H9 (cell line): ENCODE measurements around the gene SERPINH1. TPM values are rescaled to one million over a fixed set of nuclear protein-coding genes. Genes with fewer than 3 reads are reported as not detected.

ENCODE experiments used
- DNase-seq: peaks from one replicate; pipeline ENCODE4 v3.0.0-alpha.2; 2017
- H2AFZ ChIP-seq: one replicate; pipeline ENCODE4 v1.6.1; 2013; ENCODE audit warnings: mild to moderate bottlenecking, low read length, control low read depth, moderate library complexity
- H2AK5ac ChIP-seq: 2 replicates; pipeline ENCODE4 v1.6.1; 2013; ENCODE audit warnings: low read length, control low read depth, mixed read lengths; ENCODE audit not compliant: insufficient read length
- H2BK120ac ChIP-seq: one replicate; pipeline ENCODE4 v1.6.1; 2013; ENCODE audit warnings: low read depth, mild to moderate bottlenecking, low read length, control low read depth, inconsistent platforms; ENCODE audit not compliant: poor library complexity, severe bottlenecking
- H2BK12ac ChIP-seq: 2 replicates; pipeline ENCODE4 v1.6.1; 2013; ENCODE audit warnings: low read length, control low read depth, mixed read lengths, low read depth; ENCODE audit not compliant: insufficient read length
- H2BK15ac ChIP-seq: 2 replicates; pipeline ENCODE4 v1.6.1; 2013; ENCODE audit warnings: low read depth, low read length, control low read depth
- H2BK20ac ChIP-seq: one replicate; pipeline ENCODE4 v1.6.1; 2013; ENCODE audit warnings: low read depth, mild to moderate bottlenecking, low read length, control low read depth, inconsistent platforms; ENCODE audit not compliant: poor library complexity, severe bottlenecking
- H2BK5ac ChIP-seq: 2 replicates; pipeline ENCODE4 v1.6.1; 2013; ENCODE audit warnings: low read length, control low read depth, mixed read lengths; ENCODE audit not compliant: insufficient read length
- H3K14ac ChIP-seq: 2 replicates; pipeline ENCODE4 v1.6.1; 2013; ENCODE audit warnings: low read length, control low read depth; ENCODE audit not compliant: insufficient read depth
- H3K18ac ChIP-seq: 2 replicates; pipeline ENCODE4 v1.6.1; 2013; ENCODE audit warnings: low read depth, mild to moderate bottlenecking, mixed read lengths, low read length, control low read depth; ENCODE audit not compliant: insufficient read length
- H3K23ac ChIP-seq: 2 replicates; pipeline ENCODE4 v1.6.1; 2013; ENCODE audit warnings: low read length, control low read depth, mixed read lengths, low read depth; ENCODE audit not compliant: insufficient read length
- H3K23me2 ChIP-seq: 2 replicates; pipeline ENCODE4 v1.6.1; 2013; ENCODE audit warnings: low read depth, mild to moderate bottlenecking, mixed read lengths, low read length, control low read depth; ENCODE audit not compliant: insufficient read length, poor library complexity, severe bottlenecking
- H3K27ac ChIP-seq: 2 replicates; pipeline ENCODE4 v1.5.1; 2013; ENCODE audit warnings: low read length, control low read depth, mixed read lengths, low read depth; ENCODE audit not compliant: insufficient read length
- H3K27me3 ChIP-seq: 2 replicates; pipeline ENCODE4 v1.6.1; 2013; ENCODE audit warnings: low read length, control low read depth, inconsistent platforms; ENCODE audit not compliant: insufficient read depth
- H3K4ac ChIP-seq: 2 replicates; pipeline ENCODE4 v1.6.1; 2013; ENCODE audit warnings: low read depth, mild to moderate bottlenecking, control low read depth, inconsistent platforms, low read length, moderate library complexity
- H3K4me1 ChIP-seq: 2 replicates; pipeline ENCODE4 v1.6.1; 2013; ENCODE audit warnings: low read length, control low read depth, inconsistent platforms; ENCODE audit not compliant: insufficient read depth
- H3K4me2 ChIP-seq: 2 replicates; pipeline ENCODE4 v1.6.1; 2013; ENCODE audit warnings: low read length, control low read depth, mixed read lengths; ENCODE audit not compliant: insufficient read length, insufficient read depth
- H3K56ac ChIP-seq: 2 replicates; pipeline ENCODE4 v1.6.1; 2013; ENCODE audit warnings: low read depth, mild to moderate bottlenecking, mixed read lengths, low read length, control low read depth; ENCODE audit not compliant: insufficient read length
- H3K79me1 ChIP-seq: 2 replicates; pipeline ENCODE4 v1.6.1; 2013; ENCODE audit warnings: low read depth, mild to moderate bottlenecking, moderate library complexity, low read length, control low read depth, inconsistent platforms; ENCODE audit not compliant: insufficient read depth, poor library complexity, severe bottlenecking
- H3K79me2 ChIP-seq: 2 replicates; pipeline ENCODE4 v1.6.1; 2013; ENCODE audit warnings: low read length, control low read depth, inconsistent platforms; ENCODE audit not compliant: insufficient read depth
- H3K9ac ChIP-seq: 2 replicates; pipeline ENCODE4 v1.6.1; 2013; ENCODE audit warnings: low read length, control low read depth, mixed read lengths; ENCODE audit not compliant: insufficient read length; ENCODE audit errors: extremely low read depth
- H3K9me3 ChIP-seq: one replicate; pipeline ENCODE4 v1.6.1; 2013; ENCODE audit warnings: low read depth, low read length, inconsistent platforms; ENCODE audit not compliant: control insufficient read depth
- H3T11ph ChIP-seq: one replicate; pipeline ENCODE4 v1.6.1; 2013; ENCODE audit warnings: mild to moderate bottlenecking, low read length, control low read depth, inconsistent platforms
- H4K20me1 ChIP-seq: one replicate; pipeline ENCODE4 v1.6.1; 2013; ENCODE audit not compliant: control insufficient read depth, insufficient read length, insufficient read depth
- H4K5ac ChIP-seq: 2 replicates; pipeline ENCODE4 v1.6.1; 2013; ENCODE audit warnings: low read depth, mild to moderate bottlenecking, mixed read lengths, low read length, control low read depth; ENCODE audit not compliant: insufficient read length
- H4K8ac ChIP-seq: replicated peaks from 2 replicates; pipeline ENCODE4 v1.6.1; 2013; ENCODE audit warnings: low read length, control low read depth, mixed read lengths, low read depth; ENCODE audit not compliant: insufficient read length
- H4K91ac ChIP-seq: 2 replicates; pipeline ENCODE4 v1.6.1; 2013; ENCODE audit warnings: low read depth, mild to moderate bottlenecking, moderate library complexity, mixed read lengths, low read length, control low read depth; ENCODE audit not compliant: insufficient read length
- H3K27ac Mint-ChIP-seq, 3 experiments: 2 replicates in 2 of 3; 3 replicates in 1 of 3; pipeline ENCODE4 v1.8.0; 2020 to 2021; ENCODE audit warnings: mixed read lengths in 3 of 3, mild to moderate bottlenecking in 1 of 3, moderate library complexity in 1 of 3
- H3K27me3 Mint-ChIP-seq: 2 replicates; pipeline ENCODE4 v1.8.0; 2021; ENCODE audit warnings: low read depth, mild to moderate bottlenecking, moderate library complexity, mixed read lengths
- H3K36me3 Mint-ChIP-seq, 3 experiments: 2 replicates in 2 of 3; 3 replicates in 1 of 3; pipeline ENCODE4 v1.8.0; 2020 to 2021; ENCODE audit warnings: low read depth in 3 of 3, mixed read lengths in 3 of 3; ENCODE audit not compliant: insufficient read depth in 1 of 3
- H3K4me1 Mint-ChIP-seq, 2 experiments: 2 replicates each; pipeline ENCODE4 v1.8.0; 2020; ENCODE audit warnings: mixed read lengths in 2 of 2
- H3K4me3 Mint-ChIP-seq, 2 experiments: 2 replicates in 1 of 2; 3 replicates in 1 of 2; pipeline ENCODE4 v1.8.0; 2020 to 2021; ENCODE audit warnings: mild to moderate bottlenecking in 2 of 2, mixed read lengths in 2 of 2, moderate library complexity in 1 of 2
- H3K9me3 Mint-ChIP-seq, 2 experiments: 2 replicates in 1 of 2; 3 replicates in 1 of 2; pipeline ENCODE4 v1.8.0; 2020; ENCODE audit warnings: mild to moderate bottlenecking in 2 of 2, mixed read lengths in 2 of 2, moderate library complexity in 1 of 2
- CTCF ChIP-seq: fragments of 200-600 bp; sonication (generic); conservative IDR thresholded peaks from 3 replicates; pipeline ENCODE4 v1.8.0; 2021; ENCODE audit warnings: antibody characterized with exemption, mild to moderate bottlenecking
- WGBS: extraction: QIAGEN DNeasy Blood & Tissue Kit; methylation state at CpG from one replicate; pipeline ENCODE4 v1.1.7; 2013; ENCODE audit warnings: missing lambda C conversion rate, low lambda C conversion rate, mixed read lengths; ENCODE audit not compliant: insufficient read length; ENCODE audit errors: extremely low coverage; 5-methylcytosine and 5-hydroxymethylcytosine counted together
- total RNA-seq: library from RNA; stranded (reverse); gene quantifications from 2 replicates; pipeline ENCODE4 v1.2.1, GENCODE V29; 2021

Gene SERPINH1
- total RNA-seq, 1 experiment from 2014 or later: 253 TPM

GRCh38 chr11:75601494-75601893 is 39.4 kb downstream of the SERPINH1 start:
- Histone ChIP-seq H3K27ac (no peak overlapping the region), H3K23me2 (no peaks in the 10 kb centered on the region), H2AFZ (no peak overlapping the region), H4K91ac (no peak overlapping the region), H3T11ph (no peak overlapping the region), H2BK15ac (no peak overlapping the region), H3K14ac (no peak overlapping the region; the same call in 1 of the 2 replicates), H3K56ac (no peak overlapping the region), H3K18ac (no peak overlapping the region), H4K8ac (no peak overlapping the region), H3K9ac (no peak overlapping the region), H2BK12ac (no peak overlapping the region), H2AK5ac (no peak overlapping the region), H3K27me3 (no peaks in the 10 kb centered on the region), H3K9me3 (no peaks in the 10 kb centered on the region), H2BK120ac (no peak overlapping the region), H4K20me1 (no peaks in the 10 kb centered on the region), H3K4me1 (peaks cover 2% of the 10 kb centered on the region; the same call in 1 of the 2 replicates), H3K4ac (no peak overlapping the region), H3K79me2 (no peaks in the 10 kb centered on the region), H4K5ac (no peak overlapping the region), H2BK20ac (no peak overlapping the region), H3K4me2 (no peak overlapping the region), H3K79me1 (no peaks in the 10 kb centered on the region), H3K23ac (no peak overlapping the region), H2BK5ac (no peak overlapping the region)
- Mint-ChIP-seq H3K9me3 (no peaks in the 10 kb centered on the region), H3K36me3 (no peaks in the 10 kb centered on the region; a peak in 1 of 7 replicates), H3K4me3 (no peak overlapping the region), H3K27ac (no peak overlapping the region), H3K4me1 (peaks cover 29 to 34% of the 10 kb centered on the region in 2 experiments), H3K27me3 (peaks cover 15% of the 10 kb centered on the region)
- no peak for DNase-seq
- TF ChIP-seq CTCF: no peak
- WGBS: no CpG with 5 or more reads among the region's 7 CpGs
